H9 (cell line): ENCODE results near the gene VTA1. TPM values are rescaled to one million over a fixed set of nuclear protein-coding genes. Genes with fewer than 3 reads are reported as not detected.

Source experiments
- DNase-seq: peaks from one replicate; pipeline ENCODE4 v3.0.0-alpha.2; 2017
- H2AFZ ChIP-seq: one replicate; pipeline ENCODE4 v1.6.1; 2013; ENCODE audit warnings: mild to moderate bottlenecking, low read length, control low read depth, moderate library complexity
- H2AK5ac ChIP-seq: 2 replicates; pipeline ENCODE4 v1.6.1; 2013; ENCODE audit warnings: low read length, control low read depth, mixed read lengths; ENCODE audit not compliant: insufficient read length
- H2BK120ac ChIP-seq: one replicate; pipeline ENCODE4 v1.6.1; 2013; ENCODE audit warnings: low read depth, mild to moderate bottlenecking, low read length, control low read depth, inconsistent platforms; ENCODE audit not compliant: poor library complexity, severe bottlenecking
- H2BK12ac ChIP-seq: 2 replicates; pipeline ENCODE4 v1.6.1; 2013; ENCODE audit warnings: low read length, control low read depth, mixed read lengths, low read depth; ENCODE audit not compliant: insufficient read length
- H2BK15ac ChIP-seq: 2 replicates; pipeline ENCODE4 v1.6.1; 2013; ENCODE audit warnings: low read depth, low read length, control low read depth
- H2BK20ac ChIP-seq: one replicate; pipeline ENCODE4 v1.6.1; 2013; ENCODE audit warnings: low read depth, mild to moderate bottlenecking, low read length, control low read depth, inconsistent platforms; ENCODE audit not compliant: poor library complexity, severe bottlenecking
- H2BK5ac ChIP-seq: 2 replicates; pipeline ENCODE4 v1.6.1; 2013; ENCODE audit warnings: low read length, control low read depth, mixed read lengths; ENCODE audit not compliant: insufficient read length
- H3K14ac ChIP-seq: 2 replicates; pipeline ENCODE4 v1.6.1; 2013; ENCODE audit warnings: low read length, control low read depth; ENCODE audit not compliant: insufficient read depth
- H3K18ac ChIP-seq: 2 replicates; pipeline ENCODE4 v1.6.1; 2013; ENCODE audit warnings: low read depth, mild to moderate bottlenecking, mixed read lengths, low read length, control low read depth; ENCODE audit not compliant: insufficient read length
- H3K23ac ChIP-seq: 2 replicates; pipeline ENCODE4 v1.6.1; 2013; ENCODE audit warnings: low read length, control low read depth, mixed read lengths, low read depth; ENCODE audit not compliant: insufficient read length
- H3K23me2 ChIP-seq: 2 replicates; pipeline ENCODE4 v1.6.1; 2013; ENCODE audit warnings: low read depth, mild to moderate bottlenecking, mixed read lengths, low read length, control low read depth; ENCODE audit not compliant: insufficient read length, poor library complexity, severe bottlenecking
- H3K27ac ChIP-seq: 2 replicates; pipeline ENCODE4 v1.5.1; 2013; ENCODE audit warnings: low read length, control low read depth, mixed read lengths, low read depth; ENCODE audit not compliant: insufficient read length
- H3K27me3 ChIP-seq: 2 replicates; pipeline ENCODE4 v1.6.1; 2013; ENCODE audit warnings: low read length, control low read depth, inconsistent platforms; ENCODE audit not compliant: insufficient read depth
- H3K4ac ChIP-seq: 2 replicates; pipeline ENCODE4 v1.6.1; 2013; ENCODE audit warnings: low read depth, mild to moderate bottlenecking, control low read depth, inconsistent platforms, low read length, moderate library complexity
- H3K4me1 ChIP-seq: 2 replicates; pipeline ENCODE4 v1.6.1; 2013; ENCODE audit warnings: low read length, control low read depth, inconsistent platforms; ENCODE audit not compliant: insufficient read depth
- H3K4me2 ChIP-seq: 2 replicates; pipeline ENCODE4 v1.6.1; 2013; ENCODE audit warnings: low read length, control low read depth, mixed read lengths; ENCODE audit not compliant: insufficient read length, insufficient read depth
- H3K56ac ChIP-seq: 2 replicates; pipeline ENCODE4 v1.6.1; 2013; ENCODE audit warnings: low read depth, mild to moderate bottlenecking, mixed read lengths, low read length, control low read depth; ENCODE audit not compliant: insufficient read length
- H3K79me1 ChIP-seq: 2 replicates; pipeline ENCODE4 v1.6.1; 2013; ENCODE audit warnings: low read depth, mild to moderate bottlenecking, moderate library complexity, low read length, control low read depth, inconsistent platforms; ENCODE audit not compliant: insufficient read depth, poor library complexity, severe bottlenecking
- H3K79me2 ChIP-seq: 2 replicates; pipeline ENCODE4 v1.6.1; 2013; ENCODE audit warnings: low read length, control low read depth, inconsistent platforms; ENCODE audit not compliant: insufficient read depth
- H3K9ac ChIP-seq: 2 replicates; pipeline ENCODE4 v1.6.1; 2013; ENCODE audit warnings: low read length, control low read depth, mixed read lengths; ENCODE audit not compliant: insufficient read length; ENCODE audit errors: extremely low read depth
- H3K9me3 ChIP-seq: one replicate; pipeline ENCODE4 v1.6.1; 2013; ENCODE audit warnings: low read depth, low read length, inconsistent platforms; ENCODE audit not compliant: control insufficient read depth
- H3T11ph ChIP-seq: one replicate; pipeline ENCODE4 v1.6.1; 2013; ENCODE audit warnings: mild to moderate bottlenecking, low read length, control low read depth, inconsistent platforms
- H4K20me1 ChIP-seq: one replicate; pipeline ENCODE4 v1.6.1; 2013; ENCODE audit not compliant: control insufficient read depth, insufficient read length, insufficient read depth
- H4K5ac ChIP-seq: 2 replicates; pipeline ENCODE4 v1.6.1; 2013; ENCODE audit warnings: low read depth, mild to moderate bottlenecking, mixed read lengths, low read length, control low read depth; ENCODE audit not compliant: insufficient read length
- H4K8ac ChIP-seq: replicated peaks from 2 replicates; pipeline ENCODE4 v1.6.1; 2013; ENCODE audit warnings: low read length, control low read depth, mixed read lengths, low read depth; ENCODE audit not compliant: insufficient read length
- H4K91ac ChIP-seq: 2 replicates; pipeline ENCODE4 v1.6.1; 2013; ENCODE audit warnings: low read depth, mild to moderate bottlenecking, moderate library complexity, mixed read lengths, low read length, control low read depth; ENCODE audit not compliant: insufficient read length
- H3K27ac Mint-ChIP-seq, 3 experiments: 2 replicates in 2 of 3; 3 replicates in 1 of 3; pipeline ENCODE4 v1.8.0; 2020 to 2021; ENCODE audit warnings: mixed read lengths in 3 of 3, mild to moderate bottlenecking in 1 of 3, moderate library complexity in 1 of 3
- H3K27me3 Mint-ChIP-seq: 2 replicates; pipeline ENCODE4 v1.8.0; 2021; ENCODE audit warnings: low read depth, mild to moderate bottlenecking, moderate library complexity, mixed read lengths
- H3K36me3 Mint-ChIP-seq, 3 experiments: 2 replicates in 2 of 3; 3 replicates in 1 of 3; pipeline ENCODE4 v1.8.0; 2020 to 2021; ENCODE audit warnings: low read depth in 3 of 3, mixed read lengths in 3 of 3; ENCODE audit not compliant: insufficient read depth in 1 of 3
- H3K4me1 Mint-ChIP-seq, 2 experiments: 2 replicates each; pipeline ENCODE4 v1.8.0; 2020; ENCODE audit warnings: mixed read lengths in 2 of 2
- H3K4me3 Mint-ChIP-seq, 2 experiments: 2 replicates in 1 of 2; 3 replicates in 1 of 2; pipeline ENCODE4 v1.8.0; 2020 to 2021; ENCODE audit warnings: mild to moderate bottlenecking in 2 of 2, mixed read lengths in 2 of 2, moderate library complexity in 1 of 2
- H3K9me3 Mint-ChIP-seq, 2 experiments: 2 replicates in 1 of 2; 3 replicates in 1 of 2; pipeline ENCODE4 v1.8.0; 2020; ENCODE audit warnings: mild to moderate bottlenecking in 2 of 2, mixed read lengths in 2 of 2, moderate library complexity in 1 of 2
- CTCF ChIP-seq: fragments of 200-600 bp; sonication (generic); conservative IDR thresholded peaks from 3 replicates; pipeline ENCODE4 v1.8.0; 2021; ENCODE audit warnings: antibody characterized with exemption, mild to moderate bottlenecking
- WGBS: extraction: QIAGEN DNeasy Blood & Tissue Kit; methylation state at CpG from one replicate; pipeline ENCODE4 v1.1.7; 2013; ENCODE audit warnings: missing lambda C conversion rate, low lambda C conversion rate, mixed read lengths; ENCODE audit not compliant: insufficient read length; ENCODE audit errors: extremely low coverage; 5-methylcytosine and 5-hydroxymethylcytosine counted together
- total RNA-seq: library from RNA; stranded (reverse); gene quantifications from 2 replicates; pipeline ENCODE4 v1.2.1, GENCODE V29; 2021

The VTA1 gene
- total RNA-seq, 1 experiment from 2014 or later, result 63.1 TPM

DNA sequence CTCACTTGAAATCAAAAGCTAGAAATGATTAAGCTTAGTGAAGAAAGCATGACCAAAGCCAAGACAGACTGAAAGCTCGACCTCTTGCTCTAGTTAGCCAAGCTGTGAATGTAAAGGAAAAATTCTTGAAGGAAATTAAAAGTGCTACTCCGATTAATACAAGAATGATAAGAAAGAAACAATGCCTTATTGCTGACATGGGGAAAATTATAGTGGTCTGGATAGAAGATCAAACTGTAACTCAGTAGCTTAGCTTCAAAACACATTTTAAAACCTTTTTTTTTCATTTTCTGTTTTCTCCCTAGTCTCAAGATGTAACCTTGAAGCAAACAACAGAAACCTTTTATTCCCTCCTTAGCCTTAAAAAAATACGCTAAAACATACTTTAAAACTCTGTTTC, 25.7 kb upstream of the VTA1 start:
- no peak overlapping the region for H3K23ac ChIP-seq
- DNase-seq, result no peak
- no peaks in the 10 kb centered on the region for H3K79me2 ChIP-seq
- H2BK5ac ChIP-seq, result no peak overlapping the region
- no peaks in the 10 kb centered on the region for H3K4me1 ChIP-seq
- TF ChIP-seq CTCF, result no peak
- no peaks in the 10 kb centered on the region for H3K27me3 ChIP-seq
- H3K23me2 ChIP-seq, result no peaks in the 10 kb centered on the region
- no peak overlapping the region for H3K14ac ChIP-seq
- H3T11ph ChIP-seq, result no peak overlapping the region
- no peak overlapping the region for H4K91ac ChIP-seq
- H2BK120ac ChIP-seq, result no peak overlapping the region
- no peak overlapping the region for H2AK5ac ChIP-seq
- no peak overlapping the region for H3K27ac ChIP-seq
- H3K9me3 ChIP-seq, result no peaks in the 10 kb centered on the region
- H2BK15ac ChIP-seq, result no peak overlapping the region
- Mint-ChIP-seq H3K4me1 (no peaks in the 10 kb centered on the region), H3K4me3 (no peak overlapping the region), H3K36me3 (no peaks in the 10 kb centered on the region), H3K9me3 (no peaks in the 10 kb centered on the region), H3K27ac (no peak overlapping the region), H3K27me3 (no peaks in the 10 kb centered on the region)
- no peak overlapping the region for H4K8ac ChIP-seq
- H2AFZ ChIP-seq, result no peak overlapping the region
- H3K4me2 ChIP-seq, result no peak overlapping the region
- no peak overlapping the region for H3K4ac ChIP-seq
- H2BK12ac ChIP-seq, result no peak overlapping the region
- no peak overlapping the region for H3K9ac ChIP-seq
- WGBS, result 100% methylated on average over 1 of the region's 3 CpGs
- H3K79me1 ChIP-seq, result no peaks in the 10 kb centered on the region
- H2BK20ac ChIP-seq, result no peak overlapping the region
- H3K56ac ChIP-seq, result no peak overlapping the region
- H4K5ac ChIP-seq, result no peak overlapping the region
- no peak overlapping the region for H3K18ac ChIP-seq
- H4K20me1 ChIP-seq, result no peaks in the 10 kb centered on the region
